Fibroblast of lung (primary cell): ENCODE measurements around the gene HIBCH.
"Not testable (repeated sequence)": the region's sequence is repeated elsewhere in the genome, so short reads cannot be mapped to it uniquely, and the experiment has no call there.

Experiments
- CTCF ChIP-seq, 2 donors: IDR thresholded peaks in 1 of 2; conservative IDR thresholded peaks in 1 of 2; 1 replicate in 1 of 2; 2 replicates in 1 of 2; pipeline ENCODE4 v1.5.1; 2011 to 2012; ENCODE audit warnings: low read length in 2 of 2, control low read depth in 1 of 2, inconsistent platforms in 1 of 2, low read depth in 1 of 2, mild to moderate bottlenecking in 1 of 2
- EZH2 ChIP-seq: IDR thresholded peaks from 2 replicates; pipeline ENCODE4 v1.5.1; 2012; ENCODE audit warnings: low read length, control low read depth, mild to moderate bottlenecking; ENCODE audit errors: missing control alignments

GRCh38 chr2:190223989-190224388 lies 95.6 kb downstream of the HIBCH start:
- not testable (repeated sequence) for TF ChIP-seq CTCF (conservative IDR thresholded peaks at IDR 0.05 in 1 of 2, IDR thresholded peaks at IDR 0.05 in 1 of 2; ENCODE audit: low read depth in 1 of 2, low read length in 2 of 2); EZH2
